Neuronal stem cell (in vitro differentiated cells): ENCODE results near the gene CAPS.

ENCODE experiments used
- DNase-seq: peaks from one replicate; pipeline ENCODE4 v3.0.0-alpha.2; 2013; ENCODE audit warnings: low spot score
- H2AFZ ChIP-seq: one replicate; pipeline ENCODE4 v1.6.1; 2013; ENCODE audit warnings: mild to moderate bottlenecking, low read length, inconsistent platforms
- H2AK5ac ChIP-seq: 2 replicates; pipeline ENCODE4 v1.6.1; 2013; ENCODE audit warnings: low read depth, mild to moderate bottlenecking, inconsistent platforms, low read length, moderate library complexity, mixed read lengths
- H2BK120ac ChIP-seq: 2 replicates; pipeline ENCODE4 v1.6.1; 2013; ENCODE audit warnings: low read depth, mild to moderate bottlenecking, inconsistent platforms, low read length, moderate library complexity, mixed read lengths
- H2BK12ac ChIP-seq: one replicate; pipeline ENCODE4 v1.6.1; 2013; ENCODE audit warnings: low read length, inconsistent platforms
- H2BK15ac ChIP-seq: 2 replicates; pipeline ENCODE4 v1.6.1; 2013; ENCODE audit warnings: mild to moderate bottlenecking, low read length, inconsistent platforms, mixed read lengths
- H2BK5ac ChIP-seq: one replicate; pipeline ENCODE4 v1.6.1; 2013; ENCODE audit warnings: inconsistent platforms, mild to moderate bottlenecking, low read length, moderate library complexity
- H3K14ac ChIP-seq: one replicate; pipeline ENCODE4 v1.6.1; 2013; ENCODE audit warnings: low read length, inconsistent platforms
- H3K18ac ChIP-seq: 2 replicates; pipeline ENCODE4 v1.6.1; 2013; ENCODE audit warnings: low read length, inconsistent platforms
- H3K23ac ChIP-seq: 2 replicates; pipeline ENCODE4 v1.6.1; 2013; ENCODE audit warnings: low read depth, mild to moderate bottlenecking, mixed read lengths, low read length, inconsistent platforms; ENCODE audit not compliant: poor library complexity
- H3K27ac ChIP-seq: replicated peaks from 3 replicates; pipeline ENCODE4 v1.5.1; 2013; ENCODE audit warnings: low read length, inconsistent platforms
- H3K27me3 ChIP-seq, 3 experiments: 2 replicates each; pipeline ENCODE4 v1.6.1; 2013; ENCODE audit warnings: low read length in 3 of 3, mild to moderate bottlenecking in 2 of 3, inconsistent platforms in 1 of 3, low read depth in 1 of 3, mixed read lengths in 1 of 3, moderate library complexity in 1 of 3; ENCODE audit not compliant: control insufficient read depth in 3 of 3, insufficient read depth in 3 of 3
- H3K36me3 ChIP-seq, 2 donors: replicated peaks in 1 of 2; 2 replicates each; pipeline ENCODE4 v1.6.1; 2013; ENCODE audit warnings: low read length in 2 of 2; ENCODE audit not compliant: control insufficient read depth in 2 of 2, insufficient read depth in 2 of 2
- H3K4ac ChIP-seq: 2 replicates; pipeline ENCODE4 v1.6.1; 2013; ENCODE audit warnings: inconsistent platforms, mild to moderate bottlenecking, low read length, moderate library complexity
- H3K4me1 ChIP-seq, 2 donors: 1 replicate in 1 of 2; 2 replicates in 1 of 2; pipeline ENCODE4 v1.6.1; 2013; ENCODE audit warnings: low read length in 2 of 2, low read depth in 1 of 2; ENCODE audit not compliant: control insufficient read depth in 2 of 2, insufficient read depth in 1 of 2
- H3K4me2 ChIP-seq: one replicate; pipeline ENCODE4 v1.6.1; 2013; ENCODE audit warnings: mild to moderate bottlenecking, low read length, inconsistent platforms; ENCODE audit not compliant: insufficient read depth, poor library complexity, severe bottlenecking
- H3K4me3 ChIP-seq, 2 donors: 2 replicates each; pipeline ENCODE4 v1.5.1; 2013; ENCODE audit warnings: low read length in 2 of 2, mild to moderate bottlenecking in 2 of 2, inconsistent platforms in 1 of 2, moderate library complexity in 1 of 2
- H3K79me1 ChIP-seq: one replicate; pipeline ENCODE4 v1.6.1; 2013; ENCODE audit warnings: low read depth, mild to moderate bottlenecking, inconsistent platforms, low read length, moderate library complexity
- H3K9ac ChIP-seq: one replicate; pipeline ENCODE4 v1.6.1; 2013; ENCODE audit warnings: mild to moderate bottlenecking, low read depth, low read length, inconsistent platforms; ENCODE audit not compliant: poor library complexity
- H3K9me3 ChIP-seq, 2 donors: replicated peaks in 1 of 2; 2 replicates each; pipeline versions ENCODE3 to v1.6.1; 2013; ENCODE audit warnings: low read length in 2 of 2, mild to moderate bottlenecking in 2 of 2, inconsistent platforms in 1 of 2, low read depth in 1 of 2, mixed read lengths in 1 of 2, moderate library complexity in 1 of 2; ENCODE audit not compliant: control insufficient read depth in 2 of 2, insufficient read depth in 1 of 2
- H4K8ac ChIP-seq: one replicate; pipeline ENCODE4 v1.6.1; 2013; ENCODE audit warnings: low read depth, mild to moderate bottlenecking, inconsistent platforms, low read length, moderate library complexity
- H4K91ac ChIP-seq: one replicate; pipeline ENCODE4 v1.6.1; 2013; ENCODE audit warnings: low read length, low read depth, mild to moderate bottlenecking, inconsistent platforms; ENCODE audit not compliant: poor library complexity
- whole genome bisulfite sequencing, 2 donors: extraction: QIAGEN DNeasy Blood & Tissue Kit; methylation state at CpG; one replicate each; pipeline ENCODE4 v1.1.7; 2013; ENCODE audit warnings: missing lambda C conversion rate in 2 of 2, mixed read lengths in 1 of 2; ENCODE audit not compliant: insufficient read length in 2 of 2, insufficient replicate concordance in 1 of 2; ENCODE audit errors: extremely low coverage in 2 of 2; 5-methylcytosine and 5-hydroxymethylcytosine counted together

CAPS gene

DNA sequence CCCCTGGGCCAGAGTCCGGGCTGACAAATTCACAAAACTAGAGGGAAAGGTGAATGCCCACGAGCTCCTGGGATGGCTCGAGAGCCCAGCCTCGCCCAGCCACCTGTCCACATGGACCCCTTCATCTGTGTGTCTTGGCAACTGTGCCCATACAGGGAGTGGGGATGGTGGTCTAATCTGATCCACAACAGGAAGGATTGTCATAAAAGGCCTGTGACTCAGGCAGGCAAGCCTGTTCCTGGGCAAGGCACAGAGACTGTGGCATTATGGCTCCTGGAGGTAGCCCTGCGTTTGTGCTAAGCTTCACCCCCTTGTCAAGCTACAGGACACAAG lies 20.0 kb downstream of the CAPS start:
- Histone ChIP-seq H3K18ac (no peak overlapping the region), H3K36me3 (peaks cover 34 to 98% of the 10 kb centered on the region in 2 donors), H2AFZ (no peak overlapping the region), H2AK5ac (no peak overlapping the region), H3K14ac (peak overlapping the region; percentile 2), H4K8ac (no peak overlapping the region), H2BK5ac (no peak overlapping the region), H3K27me3 (no peaks in the 10 kb centered on the region), H3K27ac (no peak overlapping the region), H4K91ac (no peak overlapping the region), H3K4ac (no peak overlapping the region), H3K4me3 (no peak overlapping the region), H3K79me1 (peaks cover 10% of the 10 kb centered on the region), H3K9me3 (peaks cover 0 to 2% of the 10 kb centered on the region in 2 donors), H3K4me1 (no peaks in the 10 kb centered on the region), H2BK15ac (no peak overlapping the region), H3K4me2 (no peak overlapping the region), H3K9ac (no peak overlapping the region), H2BK12ac (no peak overlapping the region), H2BK120ac (no peak overlapping the region), H3K23ac (no peak overlapping the region)
- WGBS, 2 donors: no CpG with 5 or more reads among the region's 5 CpGs
- no peak for DNase-seq

DNA sequence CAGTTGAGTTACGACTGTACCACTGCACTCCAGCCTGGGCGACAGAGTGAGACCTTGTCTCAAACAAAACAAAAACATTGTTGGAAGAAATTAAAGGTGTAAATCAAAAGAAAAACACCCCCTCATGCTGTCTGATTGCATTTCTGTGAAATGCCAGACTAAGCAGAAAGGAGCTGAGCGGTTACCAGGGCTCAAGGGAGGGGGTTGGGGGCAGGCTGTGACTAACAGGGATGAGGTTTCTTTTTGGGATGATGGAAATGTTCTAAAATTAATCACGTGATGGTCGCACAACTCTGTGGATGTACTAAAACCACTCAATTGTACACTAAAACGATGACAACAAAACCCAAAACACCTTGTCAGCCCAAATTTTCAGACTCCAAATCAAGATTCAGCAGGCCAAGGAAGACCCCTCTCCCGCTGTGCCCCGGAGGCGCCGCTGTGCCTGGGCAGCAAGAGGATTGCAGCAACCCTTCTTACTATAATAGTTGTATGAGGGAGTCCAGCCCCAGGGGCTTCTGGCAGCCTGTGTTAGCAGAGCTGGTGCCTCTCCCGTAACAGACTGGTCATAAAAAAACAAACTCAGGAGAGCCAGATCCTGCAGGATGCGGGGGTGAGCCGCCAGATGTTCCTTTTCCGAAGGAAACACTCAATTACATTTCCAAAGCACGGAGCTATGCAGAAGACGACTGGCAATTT lies 20.9 kb downstream of the CAPS start:
- H3K27ac ChIP-seq: no peak overlapping the region
- no CpG with 5 or more reads among the region's 16 CpGs for WGBS, 2 donors
- H3K4me1 ChIP-seq: no peaks in the 10 kb centered on the region
- no peak overlapping the region for H2BK15ac ChIP-seq
- no peak overlapping the region for H3K4ac ChIP-seq
- H3K36me3 ChIP-seq: peaks cover 26 to 98% of the 10 kb centered on the region in 2 donors
- H3K18ac ChIP-seq: no peak overlapping the region
- H3K4me2 ChIP-seq: no peak overlapping the region
- H2BK12ac ChIP-seq: no peak overlapping the region
- H3K14ac ChIP-seq: no peak overlapping the region
- no peak overlapping the region for H2BK120ac ChIP-seq
- H2BK5ac ChIP-seq: no peak overlapping the region
- H3K4me3 ChIP-seq: no peak overlapping the region
- no peaks in the 10 kb centered on the region for H3K27me3 ChIP-seq
- no peak for DNase-seq
- H4K91ac ChIP-seq: no peak overlapping the region
- H3K79me1 ChIP-seq: peaks cover 10% of the 10 kb centered on the region
- no peak overlapping the region for H4K8ac ChIP-seq
- no peak overlapping the region for H3K23ac ChIP-seq
- H2AFZ ChIP-seq: no peak overlapping the region
- H3K9ac ChIP-seq: no peak overlapping the region
- no peak overlapping the region for H2AK5ac ChIP-seq
- peaks cover 0 to 2% of the 10 kb centered on the region in 2 donors for H3K9me3 ChIP-seq

DNA sequence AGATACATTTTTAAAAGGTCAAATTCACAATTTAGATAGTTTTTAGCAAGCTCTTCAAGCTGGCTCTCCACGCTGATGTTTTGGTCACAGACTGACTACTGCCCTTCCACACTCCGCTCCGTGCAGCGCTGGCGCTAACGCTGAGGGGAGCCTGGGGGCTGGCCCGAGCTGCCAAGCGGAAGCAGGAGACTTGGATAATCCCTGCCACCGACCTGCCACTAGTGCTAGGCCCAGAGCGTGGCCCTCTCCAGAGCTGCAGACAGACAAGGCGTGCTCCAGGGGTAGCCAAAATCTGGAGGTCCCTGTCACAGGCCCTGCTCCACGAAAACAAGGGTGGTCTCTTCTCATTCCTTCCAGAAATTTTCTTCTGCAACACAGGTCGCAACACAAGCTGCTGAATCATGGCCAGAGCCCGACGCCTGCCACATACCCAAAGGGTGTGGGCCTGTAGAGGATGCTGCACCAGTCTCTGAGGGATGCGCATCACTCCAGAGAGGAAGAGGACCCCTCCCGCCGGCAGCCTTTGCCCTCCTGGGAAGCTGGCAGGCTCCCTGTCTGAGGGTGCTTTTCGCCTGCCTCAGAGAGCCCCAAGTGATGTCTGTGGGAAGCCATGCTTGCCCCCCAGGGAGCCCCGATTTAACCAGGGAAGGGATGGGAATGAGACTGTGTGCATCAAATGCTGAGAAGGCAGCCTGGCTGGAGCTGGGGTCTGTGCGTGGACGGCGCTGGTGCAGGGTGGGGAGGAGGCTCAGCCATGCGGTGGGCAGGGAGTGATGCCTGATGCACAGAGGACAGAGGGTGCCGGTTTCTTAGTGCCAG lies 21.6 kb downstream of the CAPS start:
- H3K9ac ChIP-seq: peak overlapping the region; percentile 30
- H3K4me1 ChIP-seq: no peaks in the 10 kb centered on the region
- H3K9me3 ChIP-seq: peaks cover 0 to 2% of the 10 kb centered on the region in 2 donors
- peak overlapping the region; percentile 21 for H3K18ac ChIP-seq
- H2BK12ac ChIP-seq: peak overlapping the region; percentile 42
- no peak overlapping the region for H3K4me2 ChIP-seq
- peak overlapping the region in 1 of 2 donors; percentile 32 for H3K4me3 ChIP-seq
- H2BK15ac ChIP-seq: no peak overlapping the region
- no peak overlapping the region for H2BK120ac ChIP-seq
- H3K14ac ChIP-seq: no peak overlapping the region
- H3K23ac ChIP-seq: peak overlapping the region; percentile 48
- H3K79me1 ChIP-seq: peaks cover 10% of the 10 kb centered on the region
- H4K8ac ChIP-seq: no peak overlapping the region
- H2BK5ac ChIP-seq: no peak overlapping the region
- no peak overlapping the region for H2AFZ ChIP-seq
- H3K4ac ChIP-seq: no peak overlapping the region
- H3K27ac ChIP-seq: no peak overlapping the region
- H4K91ac ChIP-seq: no peak overlapping the region
- H3K27me3 ChIP-seq: no peaks in the 10 kb centered on the region
- H3K36me3 ChIP-seq: peaks cover 25 to 98% of the 10 kb centered on the region in 2 donors
- WGBS, 2 donors: no CpG with 5 or more reads among the region's 25 CpGs
- H2AK5ac ChIP-seq: no peak overlapping the region
- no peak for DNase-seq

DNA sequence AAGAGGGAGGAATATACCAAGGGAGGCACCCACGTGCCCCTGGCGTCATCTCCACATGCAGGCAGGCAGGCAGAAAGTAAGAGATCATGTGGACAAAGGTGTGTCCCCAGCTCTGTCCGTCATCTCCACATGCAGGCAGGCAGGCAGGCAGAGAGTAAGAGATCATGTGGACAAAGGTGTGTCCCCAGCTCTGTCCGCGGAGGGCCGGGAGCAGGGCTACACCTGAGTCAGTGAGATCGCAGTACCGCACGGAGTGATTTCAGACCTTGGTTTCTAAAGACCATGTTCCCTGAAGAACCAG lies 22.2 kb downstream of the CAPS start:
- peak overlapping the region in 1 of 2 donors; percentile 32 for H3K4me3 ChIP-seq
- H3K9ac ChIP-seq: no peak overlapping the region
- DNase-seq: no peak
- H2BK5ac ChIP-seq: no peak overlapping the region
- no peak overlapping the region for H2BK15ac ChIP-seq
- no peak overlapping the region for H4K8ac ChIP-seq
- H2BK120ac ChIP-seq: no peak overlapping the region
- no peak overlapping the region for H3K14ac ChIP-seq
- H2AFZ ChIP-seq: no peak overlapping the region
- H2AK5ac ChIP-seq: no peak overlapping the region
- no peak overlapping the region for H3K18ac ChIP-seq
- no peaks in the 10 kb centered on the region for H3K27me3 ChIP-seq
- peaks cover 14% of the 10 kb centered on the region for H3K79me1 ChIP-seq
- no peak overlapping the region for H4K91ac ChIP-seq
- no CpG with 5 or more reads among the region's 9 CpGs for WGBS, 2 donors
- H3K36me3 ChIP-seq: peaks cover 25 to 98% of the 10 kb centered on the region in 2 donors
- H3K23ac ChIP-seq: peak overlapping the region; percentile 48
- H3K27ac ChIP-seq: no peak overlapping the region
- peak overlapping the region; percentile 42 for H2BK12ac ChIP-seq
- H3K4ac ChIP-seq: no peak overlapping the region
- peaks cover 0 to 2% of the 10 kb centered on the region in 2 donors for H3K9me3 ChIP-seq
- H3K4me1 ChIP-seq: no peaks in the 10 kb centered on the region
- H3K4me2 ChIP-seq: no peak overlapping the region
